Endothelial cell of umbilical vein (primary cell): ENCODE measurements around the gene SLCO2B1. TPM values are rescaled to one million over a fixed set of nuclear protein-coding genes. Genes with fewer than 3 reads are reported as not detected.

Experiments
- BruUV-seq: library from RNA; stranded (reverse); fragments of 400-500 nt; replicated peaks from 2 replicates; lab custom pipeline; 2021; lab: Mats Ljungman, UMichigan
- CTCF ChIA-PET: fragments of 300-600, 350-600 bp; sonication (Branson Sonifier 250); formaldehyde crosslinking; loops from one replicate; lab custom pipeline; 2021; ENCODE audit warnings: antibody characterized with exemption, inconsistent platforms; lab: Charles Lee
- POLR2A ChIA-PET: fragments of 300-600, 350-600 bp; sonication (Branson Sonifier 250); formaldehyde crosslinking; loops from one replicate; lab custom pipeline; 2021; ENCODE audit warnings: antibody characterized with exemption, inconsistent platforms; lab: Charles Lee
- DNase-seq: peaks from one replicate; pipeline ENCODE4 v3.0.0-alpha.2; 2011; ENCODE audit warnings: low read depth, low spot score
- FAIRE-seq: peaks from 2 replicates; lab custom pipeline; 2011; peaks lifted over from hg19 to GRCh38; lab: Jason Lieb, UNC
- H2AFZ ChIP-seq: 2 replicates; pipeline ENCODE4 v1.6.0; 2012; ENCODE audit warnings: low read depth, low read length, control low read depth, inconsistent platforms
- H3K27ac ChIP-seq: 2 replicates; pipeline ENCODE4 v1.5.1; 2011; ENCODE audit warnings: low read depth, mild to moderate bottlenecking, control low read depth, low read length, moderate library complexity; ENCODE audit not compliant: insufficient read depth
- H3K27me3 ChIP-seq, 2 experiments: 2 replicates each; pipeline versions ENCODE4 v1.6.0 to v1.6.1; 2011; ENCODE audit warnings: low read length in 2 of 2, mixed read lengths in 1 of 2; ENCODE audit not compliant: control insufficient read depth in 2 of 2, insufficient read depth in 2 of 2
- H3K36me3 ChIP-seq, 2 experiments: 2 replicates in 1 of 2; 3 replicates in 1 of 2; pipeline ENCODE4 v1.5.1; 2011; ENCODE audit warnings: low read length in 2 of 2, mild to moderate bottlenecking in 1 of 2, moderate library complexity in 1 of 2; ENCODE audit not compliant: control insufficient read depth in 2 of 2, insufficient read depth in 2 of 2; ENCODE audit errors: extremely low read depth in 1 of 2
- H3K4me1 ChIP-seq: 3 replicates; pipeline ENCODE4 v1.5.1; 2011; ENCODE audit warnings: mild to moderate bottlenecking, low read length; ENCODE audit not compliant: control insufficient read depth, insufficient read depth; ENCODE audit errors: extremely low read depth
- H3K4me2 ChIP-seq: 2 replicates; pipeline ENCODE4 v1.6.1; 2011; ENCODE audit warnings: low read length, control low read depth, mixed read lengths; ENCODE audit not compliant: insufficient read depth
- H3K4me3 ChIP-seq, 3 experiments: fragments of 200-600 bp in 1 of 3; sonication (generic), shearing (Covaris generic) in 1 of 3; replicated peaks in 1 of 3; 2 replicates each; pipeline ENCODE4 v1.5.1; 2011 to 2016; ENCODE audit warnings: control low read depth in 3 of 3, low read length in 3 of 3, mild to moderate bottlenecking in 2 of 3, inconsistent platforms in 1 of 3, low read depth in 1 of 3, moderate library complexity in 1 of 3; ENCODE audit not compliant: insufficient read depth in 1 of 3
- H3K79me2 ChIP-seq: 2 replicates; pipeline ENCODE4 v1.6.0; 2012; ENCODE audit warnings: low read length, inconsistent platforms; ENCODE audit not compliant: control insufficient read depth, insufficient read depth
- H3K9ac ChIP-seq: replicated peaks from 2 replicates; pipeline ENCODE3; 2011; ENCODE audit warnings: low read length, control low read depth; ENCODE audit not compliant: insufficient read depth; ENCODE audit errors: extremely low read depth
- H3K9me1 ChIP-seq: replicated peaks from 3 replicates; pipeline ENCODE4 v1.6.0; 2011; ENCODE audit warnings: mild to moderate bottlenecking, low read length; ENCODE audit not compliant: control insufficient read depth, insufficient read depth; ENCODE audit errors: extremely low read depth
- H3K9me3 ChIP-seq: replicated peaks from 2 replicates; pipeline ENCODE4 v1.5.1; 2012; ENCODE audit warnings: low read length, inconsistent platforms; ENCODE audit not compliant: control insufficient read depth, insufficient read depth
- H4K20me1 ChIP-seq: replicated peaks from 2 replicates; pipeline ENCODE3; 2011; ENCODE audit warnings: mild to moderate bottlenecking, low read length; ENCODE audit not compliant: control insufficient read depth, insufficient read depth; ENCODE audit errors: extremely low read depth
- EZH2 ChIP-seq: IDR thresholded peaks from 2 replicates; pipeline ENCODE4 v1.6.1; 2012; ENCODE audit warnings: borderline replicate concordance, low read depth, mild to moderate bottlenecking, moderate library complexity, low read length, inconsistent platforms; ENCODE audit not compliant: severe bottlenecking
- FOS ChIP-seq: IDR thresholded peaks from 2 replicates; pipeline ENCODE4 v1.6.1; 2011; ENCODE audit warnings: mild to moderate bottlenecking, low read length, moderate library complexity, borderline replicate concordance; ENCODE audit not compliant: insufficient read depth
- GATA2 ChIP-seq: IDR thresholded peaks from 2 replicates; pipeline ENCODE4 v1.7.0; 2011; ENCODE audit warnings: low read depth, mild to moderate bottlenecking, moderate library complexity, mixed read lengths, low read length; ENCODE audit not compliant: insufficient read length, insufficient read depth
- JUN ChIP-seq: IDR thresholded peaks from 2 replicates; pipeline ENCODE4 v1.6.1; 2011; ENCODE audit warnings: borderline replicate concordance, low read depth; ENCODE audit not compliant: insufficient read length, insufficient read depth
- MYC ChIP-seq: IDR thresholded peaks from one replicate; pipeline ENCODE4 v1.6.1; 2011; ENCODE audit warnings: mild to moderate bottlenecking, low read depth, low read length
- POLR2A ChIP-seq: IDR thresholded peaks from 2 replicates; pipeline ENCODE4 v1.6.1; 2012; ENCODE audit warnings: low read depth, mild to moderate bottlenecking, control low read depth, low read length
- POLR2AphosphoS5 ChIP-seq: IDR thresholded peaks from 2 replicates; pipeline ENCODE4 v1.6.1; 2012; ENCODE audit warnings: low read depth, mild to moderate bottlenecking, control low read depth, low read length, moderate library complexity; ENCODE audit not compliant: insufficient read depth
- dilution Hi-C: fragments of 300-500 bp; cut with MboI; formaldehyde crosslinking; loops from one replicate; pipeline ENCODE4 v1.15.0; 2019; ENCODE audit warnings: low sequenced_read_pairs; ENCODE audit not compliant: extremely low pct_ligation_motif_present
- intact Hi-C: fragments of 100-400 bp; cut with micrococcal nuclease; formaldehyde crosslinking; loops from one replicate; pipeline ENCODE4 v1.10.0; 2022
- polyA plus RNA-seq, 4 experiments: library from polyadenylated mRNA; depleted of rRNA in 3 of 4; stranded (reverse) in 3 of 4; unstranded in 1 of 4; fragments of >200 nt; gene quantifications; 2 replicates each; pipeline versions ENCODE4 v1.2.1 to v1.2.3, GENCODE V29; 2011 to 2012; ENCODE audit warnings: missing spikeins in 1 of 4
- total RNA-seq: library from RNA; stranded (reverse); gene quantifications from 2 replicates; pipeline ENCODE4 v1.2.3, GENCODE V29; 2021
- TF ChIP-seq, protein P1 (sequence below), 2 donors: IDR thresholded peaks; 1 replicate in 1 of 2; 2 replicates in 1 of 2; pipeline ENCODE4 v1.5.1; 2011; ENCODE audit warnings: low read length in 2 of 2, mild to moderate bottlenecking in 2 of 2, moderate library complexity in 2 of 2, control low read depth in 1 of 2, inconsistent platforms in 1 of 2, low read depth in 1 of 2; ENCODE audit not compliant: insufficient read depth in 1 of 2; ENCODE audit errors: extremely low read depth in 1 of 2
- TF ChIP-seq, protein P2 (sequence below): IDR thresholded peaks from 2 replicates; pipeline ENCODE4 v1.6.1; 2011; ENCODE audit not compliant: insufficient read depth, insufficient read length

Gene SLCO2B1
- total and polyA plus RNA-seq, 2 donors (not counting 3 experiments of a cell fraction or from before 2014, with no cell fraction given), result 0.04 TPM; not detected in 1

DNA sequence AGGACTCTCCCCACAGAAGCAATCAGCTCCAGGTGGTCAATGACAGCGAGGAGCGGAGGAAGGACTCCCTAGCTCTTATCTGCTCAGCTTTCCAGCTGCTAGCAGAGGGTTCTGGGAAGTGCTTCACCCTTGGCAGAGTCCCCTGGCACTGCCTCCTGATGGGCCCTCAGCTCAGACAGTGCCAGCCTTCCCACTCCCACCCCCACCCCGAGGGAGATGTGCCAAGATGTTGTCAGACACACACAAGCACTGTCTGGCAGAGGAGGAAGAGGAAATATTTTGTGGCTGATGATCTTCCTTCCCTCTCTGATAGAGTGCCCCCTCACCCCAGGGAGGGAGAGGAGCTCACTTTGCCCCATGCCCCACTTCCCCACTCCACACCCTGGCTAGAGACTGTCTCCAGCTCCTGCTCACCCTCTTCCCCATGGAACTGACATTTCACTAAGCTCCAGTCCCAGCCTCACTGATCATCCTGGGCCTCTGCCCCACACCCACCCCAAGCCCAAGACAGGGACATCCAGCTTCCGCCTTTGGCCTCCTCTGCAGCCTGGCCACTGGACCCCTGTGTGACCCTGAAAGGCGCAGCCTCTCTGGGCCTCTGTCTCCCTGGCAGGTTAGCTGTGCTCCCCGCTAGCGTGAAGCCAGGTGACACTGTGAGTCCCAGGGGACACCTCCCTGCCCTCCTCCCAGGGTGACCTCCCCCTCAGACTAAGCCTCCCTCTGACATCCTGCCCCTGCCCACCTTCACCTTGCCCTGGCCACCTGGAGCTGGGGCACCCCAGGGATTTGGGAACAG, 44.5 kb downstream of the SLCO2B1 start:
- DNase-seq (peak; percentile 10), FAIRE-seq (no peak)
- TF ChIP-seq, protein P1, sequence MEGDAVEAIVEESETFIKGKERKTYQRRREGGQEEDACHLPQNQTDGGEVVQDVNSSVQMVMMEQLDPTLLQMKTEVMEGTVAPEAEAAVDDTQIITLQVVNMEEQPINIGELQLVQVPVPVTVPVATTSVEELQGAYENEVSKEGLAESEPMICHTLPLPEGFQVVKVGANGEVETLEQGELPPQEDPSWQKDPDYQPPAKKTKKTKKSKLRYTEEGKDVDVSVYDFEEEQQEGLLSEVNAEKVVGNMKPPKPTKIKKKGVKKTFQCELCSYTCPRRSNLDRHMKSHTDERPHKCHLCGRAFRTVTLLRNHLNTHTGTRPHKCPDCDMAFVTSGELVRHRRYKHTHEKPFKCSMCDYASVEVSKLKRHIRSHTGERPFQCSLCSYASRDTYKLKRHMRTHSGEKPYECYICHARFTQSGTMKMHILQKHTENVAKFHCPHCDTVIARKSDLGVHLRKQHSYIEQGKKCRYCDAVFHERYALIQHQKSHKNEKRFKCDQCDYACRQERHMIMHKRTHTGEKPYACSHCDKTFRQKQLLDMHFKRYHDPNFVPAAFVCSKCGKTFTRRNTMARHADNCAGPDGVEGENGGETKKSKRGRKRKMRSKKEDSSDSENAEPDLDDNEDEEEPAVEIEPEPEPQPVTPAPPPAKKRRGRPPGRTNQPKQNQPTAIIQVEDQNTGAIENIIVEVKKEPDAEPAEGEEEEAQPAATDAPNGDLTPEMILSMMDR (IDR thresholded peaks at IDR 0.05; ENCODE audit: extremely low read depth in 1 of 2, insufficient read depth in 1 of 2, low read depth in 1 of 2, low read length in 2 of 2), result no peak
- TF ChIP-seq EZH2 (no peak), JUN (no peak), MYC (no peak), POLR2A (no peak), FOS (no peak), POLR2AphosphoS5 (no peak), GATA2 (no peak)
- TF ChIP-seq, protein P2, sequence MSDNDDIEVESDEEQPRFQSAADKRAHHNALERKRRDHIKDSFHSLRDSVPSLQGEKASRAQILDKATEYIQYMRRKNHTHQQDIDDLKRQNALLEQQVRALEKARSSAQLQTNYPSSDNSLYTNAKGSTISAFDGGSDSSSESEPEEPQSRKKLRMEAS, result no peak
- H3K27me3 ChIP-seq, result peaks cover 0 to under 1% of the 10 kb centered on the region in 2 experiments
- H2AFZ ChIP-seq, result no peak overlapping the region
- intact Hi-C loops, result no loop called here
- H3K9me3 ChIP-seq, result no peaks in the 10 kb centered on the region
- peaks cover 4% of the 10 kb centered on the region for H3K4me1 ChIP-seq
- H3K9ac ChIP-seq, result no peak overlapping the region
- dilution Hi-C loops, result no loop called here
- H3K79me2 ChIP-seq, result no peaks in the 10 kb centered on the region
- no peak overlapping the region for H3K4me3 ChIP-seq
- no peaks in the 10 kb centered on the region for H3K36me3 ChIP-seq
- POLR2A ChIA-PET, result interaction anchor here (1.8 kb wide), 1 partner anchor 10 kb away, joined by 4 read pairs; no protein-coding TSS in a partner anchor
- no TSS peak for BruUV-seq
- CTCF ChIA-PET, result interaction anchor here (0.7 to 9.9 kb wide), 14 partner anchors 9 to 493 kb away, joined by 3 to 125 read pairs (median 3); partner anchors contain the start of gene SLCO2B1
- no peaks in the 10 kb centered on the region for H4K20me1 ChIP-seq
- no peak overlapping the region for H3K27ac ChIP-seq
- H3K4me2 ChIP-seq, result no peak overlapping the region
- no peaks in the 10 kb centered on the region for H3K9me1 ChIP-seq
